ENCODE results near the gene STAB2. TPM values are rescaled to one million over a fixed set of nuclear protein-coding genes. Genes with fewer than 3 reads are reported as not detected.

The STAB2 gene
- total RNA-seq, 1 donor from 2014 or later: 0.13 TPM

DNA sequence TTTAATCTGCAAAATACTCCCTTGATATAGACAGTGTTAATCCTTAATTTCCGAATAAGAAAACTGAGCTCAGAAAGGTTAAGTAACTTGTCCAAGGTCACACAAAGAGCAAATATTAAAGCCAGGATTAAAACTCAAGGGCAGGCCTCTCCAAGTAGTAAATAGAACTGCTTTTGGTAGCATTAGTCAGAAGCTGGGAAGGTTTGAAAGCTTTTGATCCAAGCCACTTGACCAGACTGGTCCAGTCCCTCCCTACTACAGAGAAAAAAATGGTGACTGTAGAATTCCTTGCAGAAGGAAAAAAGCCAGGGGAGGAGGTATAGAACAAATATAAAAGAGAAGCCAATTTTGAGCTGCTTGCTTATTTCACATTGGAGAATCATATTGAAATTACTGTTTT is 142.4 kb downstream of the STAB2 start:
- DNase-seq (ENCODE audit: low spot score) (no peak), ATAC-seq (no peak)
- intact Hi-C loops (cut with DNase I): no loop called here

DNA sequence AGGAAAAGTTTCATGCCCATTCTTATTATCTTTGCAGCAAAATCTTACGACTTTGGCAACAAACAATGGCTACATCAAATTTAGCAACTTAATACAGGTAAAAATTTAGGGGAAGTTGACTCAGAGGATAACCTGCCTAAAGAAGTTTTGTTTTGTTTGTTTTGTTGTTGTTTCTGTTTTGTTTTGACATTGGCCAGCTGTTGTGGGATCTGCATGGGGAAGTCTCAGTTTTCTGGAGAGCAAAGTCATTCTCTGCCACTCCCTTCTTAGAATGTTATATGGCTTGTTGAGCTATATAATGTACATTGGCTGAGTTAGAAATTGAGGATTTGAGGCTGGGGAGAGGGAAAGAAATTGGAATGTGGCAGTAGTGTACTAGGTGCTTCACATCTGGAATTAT is 144.5 kb downstream of the STAB2 start:
- no peak for DNase-seq (ENCODE audit: low spot score)
- intact Hi-C loops (cut with DNase I): no loop called here
- no peak for ATAC-seq

DNA sequence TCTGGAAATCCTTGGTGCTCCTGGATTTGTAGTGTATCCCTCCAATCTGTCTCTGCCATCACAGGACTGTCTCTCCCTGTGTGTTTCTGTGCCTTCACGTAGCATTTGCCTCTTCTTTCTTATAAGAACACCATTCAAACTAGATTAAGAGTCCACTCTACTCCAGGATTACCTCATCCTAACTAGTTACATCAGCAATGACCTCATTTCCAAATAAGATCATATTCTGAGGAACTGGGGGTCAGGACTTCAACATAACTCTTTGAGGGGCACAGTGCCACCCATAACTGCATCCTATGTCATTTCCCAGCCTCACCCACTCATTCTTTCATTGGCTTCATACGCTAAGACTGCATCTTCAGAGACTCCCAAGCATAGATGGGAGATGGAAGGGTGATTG is 147.8 kb downstream of the STAB2 start:
- DNase-seq (ENCODE audit: low spot score) (no peak), ATAC-seq (no peak)
- intact Hi-C loops (cut with DNase I): no loop called here

DNA sequence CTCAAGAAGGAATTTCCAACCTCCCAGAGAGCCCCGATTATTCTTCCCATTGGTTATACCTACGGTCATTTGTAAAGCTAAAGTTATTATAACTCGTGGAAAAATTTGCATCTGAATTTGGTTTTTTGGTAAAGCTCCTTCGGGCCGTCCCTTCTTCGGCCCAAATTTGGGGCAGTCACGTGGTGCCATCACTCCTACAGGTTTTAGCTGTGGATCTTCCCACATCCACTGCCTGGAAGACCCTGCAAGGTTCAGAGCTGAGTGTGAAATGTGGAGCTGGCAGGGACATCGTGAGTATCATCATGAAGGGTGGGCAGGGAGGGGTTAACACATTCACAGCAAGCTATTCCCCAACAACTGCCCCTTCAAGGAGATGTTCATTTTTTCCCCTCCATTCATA is 148.2 kb downstream of the STAB2 start:
- no peak for DNase-seq (ENCODE audit: low spot score)
- intact Hi-C loops (cut with DNase I): no loop called here
- no peak for ATAC-seq

DNA sequence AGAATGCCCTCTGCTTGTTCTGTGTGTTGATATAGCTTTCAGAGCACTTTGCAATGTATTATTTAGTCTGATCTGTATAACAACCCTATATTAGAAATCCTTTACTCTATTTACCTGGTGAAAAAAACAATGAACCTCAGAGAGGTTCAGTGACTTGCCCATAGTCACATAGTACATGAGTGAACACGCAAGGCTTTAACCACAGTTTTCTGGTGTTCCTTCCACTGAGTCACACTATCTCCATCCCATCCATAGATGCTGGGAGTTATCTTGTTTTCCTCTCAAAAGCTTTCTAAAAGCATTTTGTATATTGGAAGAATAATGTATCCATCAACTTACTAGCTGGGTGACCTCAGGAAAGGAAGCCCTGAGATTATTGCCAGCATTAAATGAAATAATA is 149.5 kb downstream of the STAB2 start:
- intact Hi-C loops (cut with DNase I): no loop called here
- ATAC-seq (no peak), DNase-seq (ENCODE audit: low spot score) (no peak)

DNA sequence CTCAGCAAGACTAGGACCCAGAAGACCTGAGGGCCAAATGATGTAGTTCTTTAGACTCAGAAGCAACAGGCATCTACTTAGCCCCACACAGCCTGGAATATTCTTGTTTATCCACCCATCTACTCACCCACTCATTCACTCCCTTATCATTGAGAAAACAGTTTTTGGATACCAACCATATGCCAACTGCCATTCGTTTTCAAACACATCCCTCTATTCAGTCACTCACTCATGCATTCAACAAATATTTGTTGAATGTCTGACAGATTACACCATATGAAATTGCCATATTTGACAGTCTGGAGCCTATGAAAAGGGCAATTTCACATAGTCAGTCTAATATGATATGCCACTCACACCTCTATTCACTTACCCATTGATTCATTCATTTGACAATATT is 150.8 kb downstream of the STAB2 start:
- intact Hi-C loops (cut with DNase I): no loop called here
- DNase-seq (ENCODE audit: low spot score) (no peak), ATAC-seq (no peak)

DNA sequence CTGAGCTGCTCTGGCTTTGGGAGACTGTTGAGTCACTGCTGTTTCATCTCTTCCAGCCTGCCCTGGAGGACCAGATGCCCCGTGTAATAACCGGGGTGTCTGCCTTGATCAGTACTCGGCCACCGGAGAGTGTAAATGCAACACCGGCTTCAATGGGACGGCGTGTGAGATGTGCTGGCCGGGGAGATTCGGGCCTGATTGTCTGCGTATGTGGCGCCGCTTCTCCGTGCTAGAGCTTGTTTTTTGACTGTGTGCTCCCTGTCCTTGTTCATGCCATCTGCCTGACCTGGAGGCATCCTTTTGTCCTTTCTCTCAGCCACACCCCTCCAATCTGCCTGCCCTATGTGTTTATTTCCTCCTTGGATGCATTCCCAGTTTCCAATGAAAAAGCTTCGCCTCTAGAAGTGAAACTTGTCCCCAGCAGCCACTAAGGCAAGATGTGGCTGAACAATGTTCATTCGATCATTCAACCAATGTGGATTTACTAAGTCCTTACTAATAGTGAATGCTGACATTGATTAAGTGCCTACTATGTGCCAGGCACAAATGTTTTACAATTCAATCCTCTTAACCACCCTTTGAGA is 155.4 kb downstream of the STAB2 start:
- peak; percentile 34 for ATAC-seq
- no peak for DNase-seq (ENCODE audit: low spot score)
- intact Hi-C loops (cut with DNase I): no loop called here

DNA sequence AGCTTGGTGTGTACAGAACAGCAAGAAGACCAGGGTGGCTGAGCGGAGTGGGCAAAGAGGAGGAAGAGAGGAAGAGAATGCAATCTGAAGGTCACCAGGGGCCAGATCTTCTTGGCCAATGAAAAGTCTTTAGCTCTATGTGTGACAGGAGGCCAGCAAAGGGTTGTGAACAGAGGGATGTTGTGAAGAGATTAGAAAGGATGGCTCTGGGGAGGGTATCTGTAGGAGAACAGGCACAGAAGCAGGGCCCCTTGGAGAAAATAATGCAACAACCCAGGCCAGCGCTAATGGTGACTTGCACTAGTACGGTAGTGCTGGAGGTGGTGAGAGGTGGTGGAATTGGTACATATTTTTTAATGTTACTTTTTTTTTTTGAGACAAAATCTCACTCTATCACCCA is 156.7 kb downstream of the STAB2 start:
- DNase-seq (ENCODE audit: low spot score) (no peak), ATAC-seq (no peak)
- intact Hi-C loops (cut with DNase I): no loop called here

DNA sequence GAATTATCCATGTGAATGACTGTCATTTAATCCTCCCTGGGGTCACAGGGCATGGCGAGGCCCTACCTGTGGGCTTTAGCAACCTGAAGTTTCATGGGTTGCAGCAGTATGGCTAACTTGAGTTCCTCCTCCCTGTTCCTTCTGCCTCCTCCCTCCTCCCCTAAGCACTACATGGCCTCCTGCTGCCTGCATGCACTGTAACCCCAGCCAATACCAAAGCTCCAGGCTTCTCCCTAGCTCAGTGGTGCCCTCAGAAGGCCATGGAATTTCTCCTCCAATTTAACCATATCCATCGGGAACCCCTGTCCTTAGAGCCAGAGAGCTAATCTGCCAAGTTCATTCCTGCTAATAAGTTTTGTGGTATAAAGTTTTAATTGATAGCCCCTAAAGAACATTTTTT is 158.9 kb downstream of the STAB2 start:
- intact Hi-C loops (cut with DNase I): no loop called here
- DNase-seq (ENCODE audit: low spot score): no peak
- ATAC-seq: no peak

DNA sequence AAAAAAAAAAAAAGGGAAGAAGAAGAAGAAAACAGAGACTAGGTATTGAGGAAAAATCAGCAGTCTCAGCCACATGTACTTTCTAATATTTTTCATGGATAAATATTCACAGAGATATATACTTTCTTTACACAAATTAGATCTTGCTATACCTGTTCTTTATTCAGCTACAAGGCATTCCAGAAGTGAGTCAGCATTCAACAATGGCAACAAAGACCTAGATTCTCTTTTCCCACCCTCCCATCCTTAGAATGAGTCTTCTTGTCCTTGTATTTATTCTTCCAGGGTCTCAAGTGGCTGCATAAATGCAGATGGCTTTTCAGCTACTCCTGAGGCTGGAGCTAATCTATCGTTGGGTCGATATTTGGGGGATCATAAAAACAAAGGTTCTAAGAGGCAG is 160.9 kb downstream of the STAB2 start:
- DNase-seq (ENCODE audit: low spot score): no peak
- intact Hi-C loops (cut with DNase I): no loop called here
- ATAC-seq: no peak

DNA sequence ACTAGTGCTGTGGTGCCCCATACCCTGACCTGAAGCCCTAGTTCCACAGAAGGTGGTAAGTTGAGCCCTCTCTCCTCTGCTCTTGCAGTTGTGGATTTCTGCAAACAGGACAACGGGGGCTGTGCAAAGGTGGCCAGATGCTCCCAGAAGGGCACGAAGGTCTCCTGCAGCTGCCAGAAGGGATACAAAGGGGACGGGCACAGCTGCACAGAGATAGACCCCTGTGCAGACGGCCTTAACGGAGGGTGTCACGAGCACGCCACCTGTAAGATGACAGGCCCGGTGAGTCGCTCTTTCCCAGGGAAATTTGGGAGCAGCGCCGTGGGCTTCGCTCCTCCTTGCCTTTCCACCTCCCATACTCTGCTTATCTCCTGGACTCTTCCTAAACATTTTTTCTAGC is 161.8 kb downstream of the STAB2 start:
- intact Hi-C loops (cut with DNase I): no loop called here
- no peak for ATAC-seq

DNA sequence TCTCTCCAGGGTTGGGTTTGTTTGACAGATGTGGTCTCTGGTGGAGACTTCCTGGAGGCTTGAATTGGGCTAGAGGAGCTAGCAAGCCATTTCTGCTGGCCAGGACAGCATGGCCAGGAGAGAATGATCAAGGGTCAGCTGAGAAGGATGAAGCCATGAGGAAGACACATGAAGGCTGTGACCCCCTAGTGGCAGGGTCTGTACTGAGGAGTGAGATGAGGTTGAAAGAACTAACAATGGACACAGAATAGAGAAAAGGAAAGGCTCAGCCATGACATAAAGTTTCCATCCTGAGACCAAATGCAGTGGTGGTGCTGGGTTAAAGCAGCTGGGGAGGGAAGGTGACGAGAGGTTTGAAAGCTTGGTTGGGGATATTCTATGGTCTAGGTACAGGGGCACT is 164.1 kb downstream of the STAB2 start:
- ATAC-seq (no peak), DNase-seq (ENCODE audit: low spot score) (no peak)
- intact Hi-C loops (cut with DNase I): no loop called here

More for the DNA sequence above, 161.8 kb downstream of the STAB2 start:
- DNase-seq (ENCODE audit: low spot score): no peak

DNA sequence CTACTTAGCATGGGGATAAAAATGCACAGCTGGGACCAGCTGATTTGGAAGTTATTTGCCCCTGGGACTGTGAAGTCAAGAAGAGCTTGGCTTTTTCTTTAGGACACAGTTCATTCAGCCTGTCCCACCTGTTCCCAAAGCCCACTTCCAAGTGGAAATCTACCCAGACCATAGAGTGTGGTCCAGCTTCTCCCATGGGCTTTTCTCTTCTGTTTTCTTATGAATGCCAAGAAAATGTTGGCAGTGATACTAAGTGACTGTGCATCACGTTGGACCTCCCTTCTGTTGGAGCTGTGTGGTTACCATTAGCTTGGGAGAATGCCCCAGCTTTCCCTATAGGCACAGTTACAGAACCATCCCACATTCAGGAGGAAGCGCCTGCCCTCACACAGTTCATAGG is 164.5 kb downstream of the STAB2 start:
- intact Hi-C loops (cut with DNase I): no loop called here
- ATAC-seq (no peak), DNase-seq (ENCODE audit: low spot score) (no peak)

DNA sequence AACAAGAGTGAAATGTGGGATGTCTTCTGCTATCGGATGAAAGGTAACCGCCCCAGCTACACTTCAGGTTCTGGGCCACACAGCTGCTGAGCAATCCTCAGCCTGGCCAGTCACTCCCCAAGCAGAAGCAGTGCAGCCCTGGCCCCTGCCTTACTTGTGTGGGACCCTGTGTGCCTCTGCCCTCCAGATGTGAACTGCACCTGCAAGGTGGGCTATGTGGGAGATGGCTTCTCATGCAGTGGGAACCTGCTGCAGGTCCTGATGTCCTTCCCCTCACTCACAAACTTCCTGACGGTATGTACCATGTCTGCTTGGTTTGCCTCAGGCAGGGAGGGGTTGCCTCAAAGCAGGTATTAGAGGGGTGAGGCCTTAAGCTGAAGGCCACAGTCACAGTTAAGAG is 168.4 kb downstream of the STAB2 start:
- no peak for ATAC-seq

DNA sequence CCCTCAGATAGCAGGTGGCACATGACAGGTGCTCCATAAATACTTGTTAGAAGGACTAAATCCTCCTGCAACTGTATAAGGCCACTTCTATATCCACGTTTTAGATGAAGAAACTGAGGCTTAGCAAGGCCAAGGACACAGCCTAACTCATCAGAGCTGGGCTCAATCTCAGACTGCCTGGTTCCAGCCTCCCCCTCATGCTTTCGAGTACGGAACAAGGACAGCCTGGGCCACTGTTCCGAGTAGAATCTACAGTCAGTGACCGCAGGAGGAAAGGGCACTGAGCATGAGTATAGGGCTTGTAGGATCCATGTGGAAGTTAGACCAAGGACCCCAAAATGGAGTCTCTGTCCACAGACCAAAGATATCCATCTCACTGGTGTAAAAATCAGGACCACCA is 169.4 kb downstream of the STAB2 start:
- intact Hi-C loops (cut with DNase I): no loop called here
- no peak for ATAC-seq
- DNase-seq (ENCODE audit: low spot score): no peak

More for the DNA sequence above, 168.4 kb downstream of the STAB2 start:
- DNase-seq (ENCODE audit: low spot score): no peak
- intact Hi-C loops (cut with DNase I): no loop called here

DNA sequence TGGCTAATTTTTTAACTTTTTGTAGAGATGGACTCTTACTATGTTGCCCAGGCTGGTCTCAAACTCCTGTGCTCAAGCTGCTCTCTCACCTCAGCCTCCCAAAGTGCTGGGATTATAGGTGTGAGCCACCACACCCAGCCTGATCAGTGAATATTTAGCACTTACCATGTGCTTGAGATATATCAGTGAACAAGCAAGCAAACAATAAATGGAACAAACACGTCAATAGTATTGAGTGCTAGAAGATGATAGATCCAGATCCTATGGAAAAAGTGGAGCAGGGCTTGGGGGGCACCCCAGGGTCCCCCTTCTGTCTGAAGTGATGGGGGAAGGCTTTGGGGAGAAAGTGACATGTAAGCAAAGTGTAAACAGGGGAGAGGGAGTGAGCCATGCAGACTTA is 170.2 kb downstream of the STAB2 start:
- intact Hi-C loops (cut with DNase I): no loop called here
- no peak for ATAC-seq
- no peak for DNase-seq (ENCODE audit: low spot score)

DNA sequence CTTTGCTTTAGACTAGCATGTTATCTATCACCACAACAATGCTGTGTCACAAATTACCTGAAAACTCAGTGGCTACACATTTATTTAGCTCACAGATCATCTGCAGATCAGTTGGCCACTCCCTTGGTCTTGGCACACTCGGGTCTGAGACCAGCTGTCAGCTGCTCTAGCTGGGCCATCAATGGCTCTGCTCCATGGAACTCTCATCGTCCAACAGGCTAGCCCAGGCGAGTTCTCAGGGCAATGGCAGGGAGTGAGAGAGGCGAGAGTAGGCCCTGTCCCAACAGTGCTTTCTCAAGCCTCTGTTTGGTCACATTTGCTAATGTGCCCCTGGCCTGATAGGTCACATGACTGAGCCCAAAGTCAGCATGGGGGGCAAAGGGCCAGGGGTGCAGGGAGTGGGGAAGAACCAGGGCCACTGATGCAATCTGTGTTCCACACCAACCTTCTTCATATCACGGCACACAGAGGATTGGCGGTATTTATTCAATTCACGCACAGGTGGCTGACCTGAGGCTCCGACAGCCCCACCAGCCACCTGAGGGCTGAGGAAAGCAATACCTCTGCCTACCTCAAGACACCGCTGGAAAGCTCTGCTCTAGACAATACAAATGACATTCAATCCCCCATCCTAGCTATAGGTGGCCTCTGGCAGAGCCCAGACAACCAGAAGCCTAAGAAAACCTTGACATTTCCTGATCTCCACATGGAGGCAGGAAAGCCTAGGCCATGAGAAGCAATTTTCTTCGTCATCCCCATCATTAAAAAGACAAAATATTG is 171.4 kb downstream of the STAB2 start:
- intact Hi-C loops (cut with DNase I): no loop called here
- ATAC-seq (no peak), DNase-seq (ENCODE audit: low spot score) (no peak)

DNA sequence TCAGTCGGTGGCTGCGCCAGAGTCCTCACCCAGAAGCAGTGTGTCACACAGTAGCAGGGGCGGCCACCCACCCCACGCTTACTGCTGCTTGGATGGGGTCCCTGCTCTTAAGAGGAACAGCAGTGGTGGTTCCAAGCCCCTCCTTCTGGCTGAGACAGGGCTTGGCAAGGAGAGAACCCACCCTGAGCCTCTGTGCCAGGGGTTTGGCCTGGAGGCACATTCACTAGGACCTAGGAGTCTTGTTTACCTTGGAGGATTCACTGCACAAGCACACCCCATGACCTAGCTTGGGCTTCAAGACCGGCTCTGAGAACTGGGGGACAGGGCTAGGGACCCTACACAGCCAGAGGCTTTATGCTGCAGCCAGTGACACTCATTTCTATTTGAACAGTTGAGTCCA is 175.4 kb downstream of the STAB2 start:
- ATAC-seq (no peak), DNase-seq (ENCODE audit: low spot score) (no peak)
- intact Hi-C loops (cut with DNase I): no loop called here

DNA sequence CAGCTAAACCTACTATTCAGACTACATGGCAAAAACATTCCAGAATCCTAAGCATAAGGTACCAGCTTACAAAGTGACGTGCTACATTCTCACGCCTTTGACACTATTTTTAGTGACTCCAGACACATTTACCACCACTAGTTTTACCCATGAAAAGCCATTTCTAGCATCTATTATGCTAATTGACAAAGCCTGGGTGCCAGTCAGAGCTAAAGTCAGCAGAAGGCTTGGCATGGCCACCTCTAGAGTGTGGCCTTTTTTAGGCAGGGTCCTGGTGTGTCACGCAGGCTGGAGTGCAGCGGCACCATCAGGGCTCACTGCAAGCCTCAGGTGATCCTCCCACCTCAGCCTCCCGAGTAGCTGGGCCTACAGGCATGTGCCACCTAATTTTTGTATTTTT is 178.2 kb downstream of the STAB2 start:
- DNase-seq (ENCODE audit: low spot score) (no peak), ATAC-seq (no peak)
- intact Hi-C loops (cut with DNase I): no loop called here

DNA sequence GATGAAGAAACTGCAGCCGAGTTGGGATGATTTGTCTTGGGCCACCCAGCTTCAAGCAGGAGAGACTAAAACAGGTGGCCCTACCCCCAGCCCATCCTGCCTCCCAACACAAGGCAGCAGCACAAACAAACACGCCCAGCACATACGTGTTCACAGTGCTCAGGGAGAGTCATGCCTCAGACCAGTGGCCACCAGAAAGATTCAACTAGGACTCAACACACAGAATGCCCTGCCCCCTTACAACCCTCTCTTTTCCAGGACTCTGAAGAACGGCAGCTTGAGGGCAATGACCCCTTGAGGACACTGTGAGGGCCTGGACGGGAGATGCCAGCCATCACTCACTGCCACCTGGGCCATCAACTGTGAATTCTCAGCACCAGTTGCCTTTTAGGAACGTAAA is 179.0 kb downstream of the STAB2 start:
- ATAC-seq (no peak), DNase-seq (ENCODE audit: low spot score) (no peak)
- intact Hi-C loops (cut with DNase I): no loop called here

DNA sequence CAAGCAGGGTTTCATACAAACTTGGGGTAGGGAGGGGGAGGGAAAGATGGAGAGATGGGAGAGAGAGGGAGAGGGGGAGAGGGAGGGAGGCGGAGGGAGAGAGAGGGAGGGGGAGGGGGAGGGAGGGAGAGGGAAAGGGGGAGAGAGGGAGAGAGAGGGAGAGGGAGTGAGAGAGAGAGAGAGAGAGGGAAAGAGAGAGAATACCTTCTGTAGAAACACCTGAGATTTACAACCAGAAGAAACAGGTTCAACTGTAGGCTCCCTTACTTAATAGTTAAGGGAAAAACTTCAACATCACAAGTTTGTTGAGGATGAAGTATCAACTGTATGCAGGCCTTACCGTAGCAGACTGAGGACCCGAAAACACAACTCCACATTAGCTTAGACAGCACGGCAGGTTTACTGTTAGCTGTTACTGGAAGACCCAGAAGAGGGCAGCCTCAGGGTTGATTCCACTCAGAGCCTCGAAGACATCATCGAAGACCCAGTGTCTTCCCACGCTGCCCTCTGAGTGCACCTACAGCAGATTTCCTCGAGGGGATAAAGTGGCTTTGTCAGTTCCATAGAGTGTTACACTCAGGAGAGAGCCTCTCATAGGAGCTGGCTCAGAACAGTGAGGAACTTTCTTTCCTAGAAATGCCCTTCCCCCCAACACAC is 181.5 kb downstream of the STAB2 start:
- DNase-seq (ENCODE audit: low spot score) (no peak), ATAC-seq (no peak)
- intact Hi-C loops (cut with DNase I): no loop called here

Measured in sciatic nerve (tissue), 2 donors.